ENCODE measurements around the gene SRSF3.
"Not testable (repeated sequence)": the region's sequence is repeated elsewhere in the genome, so short reads cannot be mapped to it uniquely, and the experiment has no call there.

The SRSF3 gene

GRCh38 chr6:36571122-36572043, 22.8 kb upstream of the SRSF3 start:
- no peaks in the 10 kb centered on the region for H4K20me1 ChIP-seq (ENCODE audit: control insufficient read depth, insufficient read depth, low read depth, low read length)
- no peak overlapping the region for H3K4me3 ChIP-seq (ENCODE audit: low read length)
- no peaks in the 10 kb centered on the region for H3K9me2 ChIP-seq (replicated peaks; ENCODE audit: control insufficient read depth, low read length)
- peak overlapping the region; percentile 31; the same call in 1 of the 2 replicates for H3K4me2 ChIP-seq (ENCODE audit: low read length)
- no peak overlapping the region for H3K27ac ChIP-seq (ENCODE audit: low read depth, low read length)
- peaks cover 25% of the 10 kb centered on the region for H3K4me1 ChIP-seq (ENCODE audit: control insufficient read depth, low read length)
- no peaks in the 10 kb centered on the region for H3K36me3 ChIP-seq (ENCODE audit: control insufficient read depth, low read length)
- H3K9me3 ChIP-seq (ENCODE audit: control insufficient read depth, insufficient read depth, low read length) = peaks cover 5% of the 10 kb centered on the region
- no peak for TF ChIP-seq EZH2phosphoT487 (IDR thresholded peaks at IDR 0.05; ENCODE audit: borderline replicate concordance, low read length)
- TF ChIP-seq, protein P1, sequence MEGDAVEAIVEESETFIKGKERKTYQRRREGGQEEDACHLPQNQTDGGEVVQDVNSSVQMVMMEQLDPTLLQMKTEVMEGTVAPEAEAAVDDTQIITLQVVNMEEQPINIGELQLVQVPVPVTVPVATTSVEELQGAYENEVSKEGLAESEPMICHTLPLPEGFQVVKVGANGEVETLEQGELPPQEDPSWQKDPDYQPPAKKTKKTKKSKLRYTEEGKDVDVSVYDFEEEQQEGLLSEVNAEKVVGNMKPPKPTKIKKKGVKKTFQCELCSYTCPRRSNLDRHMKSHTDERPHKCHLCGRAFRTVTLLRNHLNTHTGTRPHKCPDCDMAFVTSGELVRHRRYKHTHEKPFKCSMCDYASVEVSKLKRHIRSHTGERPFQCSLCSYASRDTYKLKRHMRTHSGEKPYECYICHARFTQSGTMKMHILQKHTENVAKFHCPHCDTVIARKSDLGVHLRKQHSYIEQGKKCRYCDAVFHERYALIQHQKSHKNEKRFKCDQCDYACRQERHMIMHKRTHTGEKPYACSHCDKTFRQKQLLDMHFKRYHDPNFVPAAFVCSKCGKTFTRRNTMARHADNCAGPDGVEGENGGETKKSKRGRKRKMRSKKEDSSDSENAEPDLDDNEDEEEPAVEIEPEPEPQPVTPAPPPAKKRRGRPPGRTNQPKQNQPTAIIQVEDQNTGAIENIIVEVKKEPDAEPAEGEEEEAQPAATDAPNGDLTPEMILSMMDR (IDR thresholded peaks at IDR 0.05; ENCODE audit: low read depth, low read length, poor library complexity, severe bottlenecking) = no peak
- no peaks in the 10 kb centered on the region for H3K27me3 ChIP-seq (ENCODE audit: control insufficient read depth, low read length)
- no peaks in the 10 kb centered on the region for H3K79me2 ChIP-seq (ENCODE audit: control insufficient read depth, low read length)
- no peaks in the 10 kb centered on the region for H3F3A ChIP-seq (ENCODE audit: control insufficient read depth, insufficient read depth)

- not testable (repeated sequence) for H3K36me3 ChIP-seq (ENCODE audit: control insufficient read depth, low read length); H3K4me2 ChIP-seq (ENCODE audit: low read length); H3K9me3 ChIP-seq (ENCODE audit: control insufficient read depth, insufficient read depth, low read length); H3K9me2 ChIP-seq (replicated peaks; ENCODE audit: control insufficient read depth, low read length); H4K20me1 ChIP-seq (ENCODE audit: control insufficient read depth, insufficient read depth, low read depth, low read length); H3K27ac ChIP-seq (ENCODE audit: low read depth, low read length); H3K4me3 ChIP-seq (ENCODE audit: low read length); H3K27me3 ChIP-seq (ENCODE audit: control insufficient read depth, low read length); H3K79me2 ChIP-seq (ENCODE audit: control insufficient read depth, low read length); H3F3A ChIP-seq (ENCODE audit: control insufficient read depth, insufficient read depth)
- peaks cover 35% of the 10 kb centered on the region for H3K4me1 ChIP-seq (ENCODE audit: control insufficient read depth, low read length)
Observed at GRCh38 chr6:36572353-36573311, 21.5 kb upstream of the SRSF3 start.

- H3K27me3 ChIP-seq (ENCODE audit: control insufficient read depth, low read length) = no peaks in the 10 kb centered on the region
- no peak overlapping the region for H3K27ac ChIP-seq (ENCODE audit: low read depth, low read length)
- H3K9me3 ChIP-seq (ENCODE audit: control insufficient read depth, insufficient read depth, low read length) = peaks cover 5% of the 10 kb centered on the region
- H3K9me2 ChIP-seq (replicated peaks; ENCODE audit: control insufficient read depth, low read length) = no peaks in the 10 kb centered on the region
- no peaks in the 10 kb centered on the region for H3K36me3 ChIP-seq (ENCODE audit: control insufficient read depth, low read length)
- no peaks in the 10 kb centered on the region for H3K79me2 ChIP-seq (ENCODE audit: control insufficient read depth, low read length)
- no peaks in the 10 kb centered on the region for H4K20me1 ChIP-seq (ENCODE audit: control insufficient read depth, insufficient read depth, low read depth, low read length)
- H3K4me2 ChIP-seq (ENCODE audit: low read length) = no peak overlapping the region
- H3K4me1 ChIP-seq (ENCODE audit: control insufficient read depth, low read length) = peaks cover 47% of the 10 kb centered on the region
- H3F3A ChIP-seq (ENCODE audit: control insufficient read depth, insufficient read depth) = no peaks in the 10 kb centered on the region
- TF ChIP-seq EZH2phosphoT487 (IDR thresholded peaks at IDR 0.05; ENCODE audit: borderline replicate concordance, low read length) = no peak
- TF ChIP-seq, protein P1 (IDR thresholded peaks at IDR 0.05; ENCODE audit: low read depth, low read length, poor library complexity, severe bottlenecking) = no peak
- no peak overlapping the region for H3K4me3 ChIP-seq (ENCODE audit: low read length)
Observed at GRCh38 chr6:36574679-36575078, 19.5 kb upstream of the SRSF3 start.

Measured in DOHH2 (cell line).